GM13977 (cell line): Measurements from ENCODE around the gene ARHGAP6.

ENCODE experiments used
- DNase-seq: peaks from one replicate; pipeline ENCODE4 v3.0.0; 2012; ENCODE audit warnings: low spot score
- CTCF ChIP-seq: IDR thresholded peaks from 2 replicates; pipeline ENCODE4 v1.5.1; 2012; ENCODE audit warnings: mild to moderate bottlenecking, control low read depth; ENCODE audit not compliant: insufficient read depth; ENCODE audit errors: extremely low read depth, missing control alignments
- in situ Hi-C: fragments of 300-500 bp; cut with MboI; formaldehyde crosslinking; loops from one replicate; pipeline ENCODE4 v1.12.0; 2022; ENCODE audit warnings: low sequenced_read_pairs, low pct_unique_long_range_greater_than_20kb, mixed read lengths, inconsistent platforms; ENCODE audit not compliant: unreplicated experiment

ARHGAP6 gene

DNA sequence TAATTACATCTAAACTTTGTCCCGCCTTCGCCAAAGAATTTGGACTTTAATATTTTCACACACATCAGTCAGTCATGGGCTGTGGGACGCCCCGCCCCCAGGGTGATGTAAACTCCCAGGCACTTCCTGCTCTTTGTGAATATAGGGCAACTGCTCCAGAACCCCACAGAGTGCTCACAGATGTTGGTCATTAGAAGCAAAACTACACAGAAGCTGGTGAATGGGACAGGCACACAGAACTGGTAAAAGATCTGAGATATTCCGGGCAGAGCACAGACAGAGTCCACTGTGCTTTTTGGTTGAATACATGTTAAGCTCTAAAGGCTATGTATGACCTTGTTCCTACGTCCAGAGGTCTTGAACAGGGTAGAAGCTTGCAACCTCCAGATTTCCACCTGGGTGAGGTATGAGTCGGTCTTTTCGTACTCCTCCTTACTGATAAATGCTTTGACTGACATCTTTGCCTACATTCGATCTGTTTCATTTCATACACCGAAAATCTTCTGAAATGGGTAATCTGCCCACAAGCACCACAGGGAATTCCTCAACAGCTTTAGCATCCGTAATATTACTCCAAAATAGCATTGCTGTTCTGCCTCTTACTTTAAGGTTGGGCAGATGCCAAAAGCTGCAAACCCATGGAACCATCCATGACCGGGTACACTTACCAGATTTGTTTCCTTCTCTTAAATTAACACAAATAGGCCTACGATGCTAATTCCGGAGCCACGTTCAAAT, 227.9 kb downstream of the ARHGAP6 start:
- no peak for TF ChIP-seq CTCF
- no peak for DNase-seq
- in situ Hi-C loops, result no loop called here

DNA sequence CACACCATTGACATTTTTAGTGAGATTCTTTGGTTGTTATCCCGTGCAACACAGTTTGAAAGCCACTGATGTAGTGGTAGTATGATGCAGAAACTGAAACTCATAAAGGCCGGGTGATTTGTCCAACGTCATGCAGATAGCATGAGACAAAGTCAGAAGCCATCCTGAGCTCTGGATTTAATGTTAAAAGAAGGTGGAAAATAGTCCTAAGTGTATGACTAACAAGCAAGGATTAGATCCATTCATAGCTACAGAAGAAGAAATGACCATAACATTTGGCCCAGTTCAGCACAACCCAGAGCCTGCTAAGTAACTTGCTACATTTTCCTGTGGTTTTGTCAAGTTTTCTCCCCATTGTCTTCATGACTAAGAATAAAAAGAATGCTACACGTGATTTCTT, 230.2 kb downstream of the ARHGAP6 start:
- in situ Hi-C loops, result no loop called here

DNA sequence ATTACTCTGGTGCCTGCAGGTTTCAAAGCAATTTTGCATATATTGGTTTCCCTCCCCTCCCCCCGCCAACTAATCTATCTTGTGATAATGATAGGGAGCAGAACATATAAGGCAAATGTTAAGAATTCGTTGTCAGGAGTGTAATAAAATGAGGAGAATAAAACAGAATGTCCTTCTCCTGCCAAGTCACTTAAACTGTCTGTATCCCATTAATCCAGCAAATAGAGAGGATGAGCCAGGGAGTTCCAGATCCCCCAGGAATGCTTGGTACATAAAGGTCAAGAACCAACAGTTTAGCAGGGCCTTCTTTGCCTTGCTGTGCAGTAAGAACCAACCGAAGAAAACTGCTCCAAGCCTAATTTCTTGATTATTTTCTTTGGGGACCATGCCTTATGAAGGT, 231.1 kb downstream of the ARHGAP6 start:
- no peak for TF ChIP-seq CTCF
- in situ Hi-C loops, result no loop called here
- no peak for DNase-seq

More for the DNA sequence above, 230.2 kb downstream of the ARHGAP6 start:
- no peak for DNase-seq
- TF ChIP-seq CTCF, result no peak

GRCh38 chrX:11431786-11432185, 233.9 kb downstream of the ARHGAP6 start:
- no peak for TF ChIP-seq CTCF
- in situ Hi-C loops, result no loop called here
- DNase-seq, result no peak

- no peak for TF ChIP-seq CTCF
- in situ Hi-C loops, result no loop called here
- DNase-seq, result no peak
Observed at GRCh38 chrX:11430271-11430670, 235.4 kb downstream of the ARHGAP6 start.

DNA sequence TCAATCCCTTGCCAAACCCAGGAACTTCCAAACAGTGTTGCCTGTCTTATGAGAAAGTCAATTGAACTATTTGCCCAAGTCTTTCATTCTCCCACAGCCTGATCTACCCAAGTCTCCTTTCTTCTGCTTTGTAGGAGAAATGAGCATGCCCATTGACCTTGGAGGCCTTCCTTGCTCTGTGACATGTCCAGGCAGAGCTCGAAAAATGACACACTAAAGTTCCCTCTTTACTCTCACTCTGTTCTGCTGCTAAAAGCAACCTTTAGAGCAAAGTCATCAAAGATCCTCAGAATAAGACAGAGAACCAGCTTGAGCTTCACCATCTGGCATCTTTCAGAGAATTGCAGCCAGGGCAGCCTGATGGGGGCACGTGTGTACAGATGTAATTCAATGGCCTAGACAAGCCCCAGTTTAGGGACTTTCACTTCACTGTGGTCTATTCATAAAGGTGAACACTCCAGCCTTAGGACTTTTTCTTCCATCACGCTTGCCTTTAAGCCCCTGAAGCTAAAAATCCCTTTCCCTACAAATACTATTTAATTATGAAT, 236.1 kb downstream of the ARHGAP6 start:
- peak; percentile 16 for DNase-seq
- TF ChIP-seq CTCF, result no peak
- in situ Hi-C loops, result no loop called here
